NCI-H2227 (cell line): ENCODE data around the gene BRICD5.
"Not testable (repeated sequence)": the region's sequence is repeated elsewhere in the genome, so short reads cannot be mapped to it uniquely, and the experiment has no call there.

Experiments used
- DNase-seq: peaks from one replicate; lab custom pipeline; 2025; ENCODE audit not compliant: unreplicated experiment; lab: John Stamatoyannopoulos, UW

Gene BRICD5

GRCh38 chr16:2210386-2211365 is at the start of gene BRICD5:
TSS of gene BRICD5 (minus strand) at chr16:2210863. CDS start at chr16:2210833, 30 bp downstream.
- no peak for DNase-seq

GRCh38 chr16:2260250-2260649 is 49.6 kb upstream of the BRICD5 start:
- DNase-seq: no peak

DNA sequence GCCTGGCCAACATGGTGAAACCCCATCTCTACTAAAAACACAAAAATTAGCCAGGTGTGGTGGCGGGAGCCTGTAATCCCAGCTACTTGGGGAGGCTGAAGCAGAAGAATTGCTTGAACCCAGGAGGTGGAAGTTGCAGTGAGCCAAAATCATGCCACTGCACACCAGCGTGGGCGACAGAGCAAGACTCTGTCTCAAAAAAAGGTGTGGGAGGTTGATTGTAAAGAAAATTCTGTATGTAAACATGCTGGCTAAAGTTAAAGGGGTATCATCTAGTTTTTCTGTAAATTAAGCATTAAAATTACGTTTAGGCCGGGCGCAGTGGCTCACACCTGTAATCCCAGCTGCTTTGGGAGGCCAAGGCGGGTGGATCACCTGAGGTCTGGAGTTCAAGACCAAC is 47.9 kb upstream of the BRICD5 start:
- not testable (repeated sequence) for DNase-seq

- no peak for DNase-seq
Measured at GRCh38 chr16:2257726-2258125, 47.1 kb upstream of the BRICD5 start.

- DNase-seq: no peak
Measured at GRCh38 chr16:2256531-2257140, 46.0 kb upstream of the BRICD5 start.

GRCh38 chr16:2253293-2253692 is 42.6 kb upstream of the BRICD5 start:
- DNase-seq: no peak

DNA sequence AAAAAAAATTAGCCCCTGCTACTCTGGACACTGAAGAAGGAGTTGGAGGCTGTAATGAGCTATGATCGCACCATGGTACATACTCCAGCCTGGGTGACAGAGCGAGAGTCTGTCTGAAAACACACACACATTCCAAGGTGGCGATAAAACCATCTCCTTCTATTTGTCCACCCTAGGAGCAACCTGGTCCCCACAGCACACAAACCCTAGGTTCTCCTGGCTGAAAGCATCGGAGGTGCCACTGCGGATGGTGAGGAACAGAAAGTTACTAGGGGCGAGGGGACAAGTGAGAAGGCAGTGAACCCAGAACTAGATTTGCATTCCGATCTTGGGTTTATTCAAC is 42.1 kb upstream of the BRICD5 start:
- no peak for DNase-seq

- peak; percentile 93 for DNase-seq
Measured at GRCh38 chr16:2251296-2252111, 40.8 kb upstream of the BRICD5 start, which contains the start of gene ECI1. TSS of gene ECI1 (minus strand) at chr16:2251587. CDS start at chr16:2251566, 21 bp downstream.

GRCh38 chr16:2250652-2251295 is 40.1 kb upstream of the BRICD5 start:
- peak; percentile 52 for DNase-seq

DNA sequence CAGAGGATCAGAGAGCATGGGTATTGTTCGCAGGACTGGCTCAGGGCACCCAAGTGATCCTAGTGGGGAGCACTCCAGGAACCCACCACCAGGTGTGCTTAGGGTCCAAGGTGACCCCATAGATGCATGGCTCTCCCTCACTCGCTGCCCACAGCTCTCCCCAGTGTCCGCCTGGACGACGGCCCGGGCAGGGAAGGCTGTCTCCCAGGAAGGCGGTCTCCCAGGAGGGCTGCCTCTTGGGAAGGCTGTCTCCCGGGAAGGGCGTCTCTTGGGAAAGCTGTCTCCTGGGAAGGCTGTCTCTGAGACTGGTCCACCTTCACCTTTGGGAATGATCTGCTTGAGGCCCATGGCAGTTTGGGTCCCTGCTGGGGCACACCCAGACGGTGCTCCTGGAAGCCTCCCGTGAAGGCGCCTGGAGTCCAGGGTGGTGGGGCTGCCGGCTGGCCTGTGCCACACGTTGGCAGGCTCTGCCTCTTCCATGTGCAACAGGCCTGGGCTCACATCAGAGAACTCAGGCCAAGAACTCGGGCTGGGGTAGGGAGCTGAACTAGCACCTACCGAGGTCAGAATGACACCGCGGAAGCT is 35.7 kb upstream of the BRICD5 start:
- DNase-seq: no peak

- no peak for DNase-seq
Measured at GRCh38 chr16:2244926-2245795, 34.5 kb upstream of the BRICD5 start.

DNA sequence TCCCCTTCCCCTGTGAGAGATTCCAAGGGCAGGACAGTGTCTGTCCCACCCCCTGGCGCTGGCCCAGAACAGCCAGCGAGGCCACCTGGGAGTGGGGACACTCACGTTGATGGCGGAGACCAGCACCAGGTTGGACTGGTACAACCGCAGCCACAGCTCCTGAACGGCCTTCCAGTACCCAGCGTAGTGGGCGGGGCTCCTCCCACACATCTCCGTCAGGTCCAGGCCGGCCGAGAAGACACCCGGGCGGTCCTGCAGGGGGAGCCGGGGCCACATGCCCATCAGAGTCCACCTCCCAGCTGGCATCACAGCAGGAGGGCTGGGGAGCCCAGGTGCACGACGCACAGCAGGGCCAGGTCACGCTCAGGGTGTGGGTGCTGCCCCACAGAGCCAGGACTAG is 33.6 kb upstream of the BRICD5 start:
- DNase-seq: no peak

GRCh38 chr16:2243781-2244180 is 33.1 kb upstream of the BRICD5 start:
- DNase-seq: no peak

GRCh38 chr16:2243031-2243528 is 32.4 kb upstream of the BRICD5 start:
- DNase-seq: no peak

DNA sequence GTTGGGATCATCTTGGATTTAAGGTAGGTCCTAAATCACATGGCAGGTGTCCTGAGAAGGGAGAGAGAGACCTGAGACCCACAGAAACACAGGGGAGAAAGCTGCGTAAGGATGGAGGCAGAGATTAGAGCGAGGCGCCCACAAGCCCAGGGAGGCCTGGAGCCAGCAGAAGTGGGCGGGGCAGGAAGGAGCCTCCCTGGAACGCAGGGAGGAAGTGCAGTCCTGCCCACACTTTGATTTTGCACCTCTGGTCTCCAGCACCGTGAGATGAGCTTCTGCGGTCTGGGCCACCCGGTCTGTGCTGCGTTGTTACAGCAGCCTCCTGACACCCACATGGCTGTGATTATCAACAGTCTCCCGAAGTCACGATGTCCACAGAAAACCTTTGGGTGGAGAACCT is 31.9 kb upstream of the BRICD5 start:
- no peak for DNase-seq

DNA sequence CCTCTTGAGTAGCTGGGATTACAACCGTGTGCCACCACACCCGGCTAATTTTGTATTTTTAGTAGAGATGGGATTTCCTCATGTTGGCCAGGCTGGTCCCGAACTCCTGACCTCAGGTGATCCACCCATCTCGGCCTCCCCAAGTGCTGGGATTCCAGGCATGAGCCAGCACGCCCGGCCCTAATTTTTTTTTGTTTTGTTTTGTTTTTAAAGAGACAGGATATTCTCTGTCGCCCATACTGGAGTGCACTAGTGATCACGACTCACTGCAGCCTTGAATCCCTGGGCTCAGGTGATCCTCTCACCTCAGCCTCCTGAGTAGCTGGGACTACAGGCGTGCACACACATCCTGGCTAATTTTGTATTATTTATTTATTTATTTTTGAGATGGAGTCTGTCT is 29.7 kb upstream of the BRICD5 start:
- not testable (repeated sequence) for DNase-seq

- peak; percentile 19 for DNase-seq
Measured at GRCh38 chr16:2238838-2239675, 28.4 kb upstream of the BRICD5 start.

GRCh38 chr16:2238150-2238837 is 27.6 kb upstream of the BRICD5 start:
- no peak for DNase-seq
